Prostate gland (tissue), 2 donors: Measurements from ENCODE around the gene PC. TPM values are rescaled to one million over a fixed set of nuclear protein-coding genes. Genes with fewer than 3 reads are reported as not detected.
A peak's percentile ranks its signal among the peaks of the same experiment; 100 is the strongest.

Experiments used
- DNase-seq: peaks from one replicate; pipeline ENCODE4 v3.0.0-alpha.2; 2019; ENCODE audit warnings: low spot score
- H3K27ac ChIP-seq, 2 donors: fragments of 200-600 bp; sonication (generic); 2 replicates each; pipeline ENCODE4 v1.5.1; 2017 to 2019
- H3K27me3 ChIP-seq: fragments of 200-600 bp; sonication (generic); replicated peaks from 2 replicates; pipeline ENCODE4 v1.5.1; 2019; ENCODE audit not compliant: insufficient read depth
- H3K36me3 ChIP-seq, 2 donors: fragments of 200-600 bp; sonication (generic); 1 replicate in 1 of 2; 2 replicates in 1 of 2; pipeline versions ENCODE4 v1.5.1 to v1.8.1; 2017 to 2019
- H3K4me1 ChIP-seq: fragments of 200-600 bp; sonication (generic); replicated peaks from 2 replicates; pipeline ENCODE4 v1.5.1; 2019
- H3K4me3 ChIP-seq, 2 donors: fragments of 200-600 bp; sonication (generic); 2 replicates each; pipeline ENCODE4 v1.5.1; 2017 to 2019
- H3K9me3 ChIP-seq: fragments of 200-600 bp; sonication (generic); 2 replicates; pipeline ENCODE4 v1.5.1; 2017
- POLR2A ChIP-seq: fragments of 450-650 bp; IDR thresholded peaks from one replicate; pipeline ENCODE4 v1.6.1; 2016; ENCODE audit warnings: antibody characterized with exemption, mild to moderate bottlenecking
- POLR2AphosphoS5 ChIP-seq: sonication (generic); formaldehyde crosslinking; IDR thresholded peaks from one replicate; pipeline ENCODE4 v1.6.1; 2017; ENCODE audit warnings: antibody characterized with exemption
- WGBS: methylation state at CpG from one replicate; pipeline ENCODE4 v1.1.5; 2018; 5-methylcytosine and 5-hydroxymethylcytosine counted together
- intact Hi-C: fragments of 100-400 bp; cut with DNase I; formaldehyde crosslinking; loops from one replicate; pipeline ENCODE4 v1.14.2; 2022
- total RNA-seq, 2 donors: library from RNA; depleted of rRNA; stranded (reverse); fragments of >200 nt; gene quantifications; one replicate each; pipeline ENCODE4 v1.1.0, GENCODE V29; 2016
- TF ChIP-seq, protein P1 (sequence below), 4 experiments: fragments of 200-600 bp in 2 of 4; fragments of 450-650 bp in 2 of 4; sonication (generic) in 2 of 4; IDR thresholded peaks; 1 replicate in 3 of 4; 2 replicates in 1 of 4; pipeline ENCODE4 v1.5.1; 2016 to 2019; ENCODE audit warnings: antibody characterized with exemption in 4 of 4, mild to moderate bottlenecking in 2 of 4, moderate library complexity in 2 of 4

PC gene
- total RNA-seq, 2 donors from 2014 or later, result 42.8 to 43.4 TPM

DNA sequence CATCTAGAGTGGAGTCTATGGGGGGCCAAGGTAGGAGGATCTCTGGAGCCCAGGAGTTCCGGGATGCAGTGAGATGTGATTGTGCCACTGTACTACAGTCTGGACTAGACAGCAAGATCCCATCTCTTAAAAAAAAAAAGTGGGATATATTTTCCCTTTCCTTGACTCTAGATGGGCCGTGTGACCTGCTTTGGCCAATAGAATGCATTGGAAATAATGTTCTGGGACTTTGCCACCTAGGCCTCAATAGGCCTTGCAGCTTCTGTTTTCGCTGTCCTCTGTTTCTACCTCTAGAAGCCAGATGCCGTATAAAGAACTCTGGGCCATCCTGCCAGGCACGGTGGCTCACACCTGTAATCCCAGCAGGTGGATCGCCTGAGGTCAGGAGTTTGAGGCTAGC lies 20.5 kb upstream of the PC start:
- DNase-seq, result no peak
- H3K9me3 ChIP-seq, result no peaks in the 10 kb centered on the region
- no peak overlapping the region for H3K27ac ChIP-seq
- no peaks in the 10 kb centered on the region for H3K4me1 ChIP-seq
- no peaks in the 10 kb centered on the region for H3K36me3 ChIP-seq
- WGBS, result 94% methylated on average over 6 of the region's 6 CpGs
- H3K27me3 ChIP-seq, result no peaks in the 10 kb centered on the region
- intact Hi-C loops, result no loop called here
- TF ChIP-seq, protein P1, sequence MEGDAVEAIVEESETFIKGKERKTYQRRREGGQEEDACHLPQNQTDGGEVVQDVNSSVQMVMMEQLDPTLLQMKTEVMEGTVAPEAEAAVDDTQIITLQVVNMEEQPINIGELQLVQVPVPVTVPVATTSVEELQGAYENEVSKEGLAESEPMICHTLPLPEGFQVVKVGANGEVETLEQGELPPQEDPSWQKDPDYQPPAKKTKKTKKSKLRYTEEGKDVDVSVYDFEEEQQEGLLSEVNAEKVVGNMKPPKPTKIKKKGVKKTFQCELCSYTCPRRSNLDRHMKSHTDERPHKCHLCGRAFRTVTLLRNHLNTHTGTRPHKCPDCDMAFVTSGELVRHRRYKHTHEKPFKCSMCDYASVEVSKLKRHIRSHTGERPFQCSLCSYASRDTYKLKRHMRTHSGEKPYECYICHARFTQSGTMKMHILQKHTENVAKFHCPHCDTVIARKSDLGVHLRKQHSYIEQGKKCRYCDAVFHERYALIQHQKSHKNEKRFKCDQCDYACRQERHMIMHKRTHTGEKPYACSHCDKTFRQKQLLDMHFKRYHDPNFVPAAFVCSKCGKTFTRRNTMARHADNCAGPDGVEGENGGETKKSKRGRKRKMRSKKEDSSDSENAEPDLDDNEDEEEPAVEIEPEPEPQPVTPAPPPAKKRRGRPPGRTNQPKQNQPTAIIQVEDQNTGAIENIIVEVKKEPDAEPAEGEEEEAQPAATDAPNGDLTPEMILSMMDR (IDR thresholded peaks at IDR 0.05), result no peak
- TF ChIP-seq POLR2A, result no peak
- TF ChIP-seq POLR2AphosphoS5, result no peak
- H3K4me3 ChIP-seq, result no peak overlapping the region

DNA sequence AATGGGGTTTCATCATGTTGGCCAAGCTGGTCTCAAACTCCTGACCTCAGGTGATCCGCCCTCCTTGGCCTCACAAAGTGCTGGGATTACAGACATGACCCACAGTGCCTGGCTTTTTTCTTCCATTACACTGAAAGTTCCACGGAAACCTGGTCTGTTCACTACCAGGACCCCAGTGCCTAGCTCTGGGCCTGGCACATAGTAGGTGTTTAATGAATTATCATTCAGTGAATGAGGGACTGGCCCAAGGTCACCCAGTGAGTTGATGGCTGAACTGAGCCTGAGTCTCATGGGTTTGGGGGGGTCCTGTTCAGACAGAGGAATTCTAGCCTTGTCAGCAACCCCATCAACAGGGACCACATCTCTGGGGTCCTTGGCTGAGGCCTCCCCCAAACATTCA lies 20.0 kb upstream of the PC start:
- H3K27ac ChIP-seq, result no peak overlapping the region
- no peak overlapping the region for H3K4me3 ChIP-seq
- H3K4me1 ChIP-seq, result no peaks in the 10 kb centered on the region
- no peaks in the 10 kb centered on the region for H3K36me3 ChIP-seq
- H3K9me3 ChIP-seq, result no peaks in the 10 kb centered on the region
- intact Hi-C loops, result no loop called here
- TF ChIP-seq, protein P1 (IDR thresholded peaks at IDR 0.05), result no peak
- TF ChIP-seq POLR2A, result no peak
- TF ChIP-seq POLR2AphosphoS5, result no peak
- WGBS, result 96% methylated on average over 2 of the region's 2 CpGs
- no peaks in the 10 kb centered on the region for H3K27me3 ChIP-seq
- DNase-seq, result no peak

DNA sequence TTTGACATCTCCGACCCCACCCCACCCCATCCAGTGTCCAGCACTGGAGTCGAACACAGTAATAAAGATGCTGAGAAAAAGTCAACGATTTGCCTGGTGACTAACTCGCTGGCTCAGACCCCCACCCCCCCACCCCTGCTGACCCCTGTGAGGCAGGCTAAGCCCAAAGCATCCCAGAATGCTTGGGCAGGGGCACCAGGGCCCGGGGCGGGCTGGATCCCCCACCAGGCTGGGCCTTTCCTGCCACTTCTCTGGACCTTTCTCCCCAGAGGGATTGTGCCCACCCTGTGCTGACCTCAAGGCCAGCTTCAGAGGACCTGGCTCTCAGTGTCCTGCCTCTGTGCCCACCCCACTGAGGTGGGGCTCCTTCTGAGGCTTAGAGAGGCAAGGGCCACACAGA lies 18.7 kb upstream of the PC start:
- H3K27ac ChIP-seq, result no peak overlapping the region
- H3K4me3 ChIP-seq, result no peak overlapping the region
- H3K27me3 ChIP-seq, result no peaks in the 10 kb centered on the region
- intact Hi-C loops, result no loop called here
- TF ChIP-seq POLR2AphosphoS5 (no peak), POLR2A (no peak)
- TF ChIP-seq, protein P1 (IDR thresholded peaks at IDR 0.05), result no peak
- no peaks in the 10 kb centered on the region for H3K4me1 ChIP-seq
- no peaks in the 10 kb centered on the region for H3K36me3 ChIP-seq
- no peaks in the 10 kb centered on the region for H3K9me3 ChIP-seq
- 93% methylated on average over 6 of the region's 6 CpGs for WGBS
- DNase-seq, result no peak

DNA sequence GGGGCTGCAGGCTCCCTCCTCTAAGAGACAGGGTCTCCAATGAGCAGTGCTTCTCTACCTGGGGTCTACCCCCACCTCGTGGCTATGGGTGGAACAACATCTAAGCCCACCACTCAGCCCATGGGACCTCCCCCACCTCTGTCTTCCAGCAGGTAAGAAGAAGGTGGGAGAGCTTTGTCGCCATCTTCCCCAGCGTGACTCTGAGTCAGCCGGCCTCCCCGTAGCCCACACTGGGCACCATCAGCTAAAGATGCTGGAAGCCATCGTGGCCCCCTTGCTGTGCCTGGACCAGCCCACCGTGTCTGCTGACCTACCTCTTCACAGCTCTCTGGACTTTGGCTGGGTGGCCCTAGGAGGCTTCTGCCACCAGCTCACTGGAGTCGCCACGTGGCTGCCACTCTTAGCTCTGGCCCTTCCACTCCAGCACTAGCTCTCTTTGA lies 17.9 kb upstream of the PC start:
- Histone ChIP-seq H3K4me1 (no peaks in the 10 kb centered on the region), H3K27ac (no peak overlapping the region), H3K4me3 (no peak overlapping the region), H3K9me3 (no peaks in the 10 kb centered on the region), H3K27me3 (no peaks in the 10 kb centered on the region), H3K36me3 (no peaks in the 10 kb centered on the region)
- WGBS, result 56% methylated on average over 9 of the region's 9 CpGs
- intact Hi-C loops, result no loop called here
- TF ChIP-seq POLR2AphosphoS5 (no peak), POLR2A (no peak)
- TF ChIP-seq, protein P1 (IDR thresholded peaks at IDR 0.05), result peak in 3 of 4 experiments; percentile 30 to 54 (median 33)
- no peak for DNase-seq

DNA sequence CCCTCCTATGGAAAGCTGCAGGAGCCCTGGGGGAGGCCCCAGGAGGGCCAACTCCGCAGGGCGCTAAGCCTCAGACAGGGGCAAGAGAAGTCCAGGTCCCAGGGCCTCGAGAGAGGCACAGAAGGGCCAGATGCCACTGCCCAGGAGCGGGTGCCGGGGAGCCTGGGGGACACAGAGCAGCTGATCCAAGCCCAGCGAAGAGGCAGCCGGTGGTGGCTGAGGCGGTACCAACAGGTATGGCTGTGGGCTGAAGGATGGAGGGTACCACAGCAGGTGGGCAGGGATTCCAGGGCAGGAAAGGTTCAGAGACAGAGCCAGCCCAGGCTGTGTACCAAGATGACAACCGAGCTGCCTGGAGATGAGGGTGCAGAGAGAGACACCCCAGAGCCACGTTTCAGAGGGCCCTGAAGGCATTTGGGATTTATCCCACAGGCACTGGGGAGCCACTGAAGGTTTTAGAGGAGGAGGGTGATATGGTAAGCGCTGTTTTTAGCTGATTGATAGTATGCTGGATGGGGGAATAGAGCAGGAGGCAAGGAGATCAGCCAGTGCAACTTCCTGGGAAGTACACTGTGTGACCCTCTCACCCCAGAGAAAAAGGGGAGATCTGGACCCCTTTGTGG lies 17.3 kb upstream of the PC start:
- no peaks in the 10 kb centered on the region for H3K9me3 ChIP-seq
- 77% methylated on average over 11 of the region's 11 CpGs for WGBS
- TF ChIP-seq, protein P1 (IDR thresholded peaks at IDR 0.05), result no peak
- TF ChIP-seq POLR2AphosphoS5, result no peak
- TF ChIP-seq POLR2A, result no peak
- DNase-seq, result no peak
- no peak overlapping the region for H3K4me3 ChIP-seq
- H3K36me3 ChIP-seq, result no peaks in the 10 kb centered on the region
- intact Hi-C loops, result no loop called here
- no peaks in the 10 kb centered on the region for H3K27me3 ChIP-seq
- H3K27ac ChIP-seq, result no peak overlapping the region
- no peaks in the 10 kb centered on the region for H3K4me1 ChIP-seq
